GM21619 (cell line): Measurements from ENCODE around the gene PUM1.
"Not testable (repeated sequence)": the region's sequence is repeated elsewhere in the genome, so short reads cannot be mapped to it uniquely, and the experiment has no call there.

Experiments
- ATAC-seq: cut with Tn5 transposase; IDR thresholded peaks from one replicate; pipeline ENCODE4 v1.9.1; 2021; ENCODE audit not compliant: unreplicated experiment

Gene PUM1

DNA sequence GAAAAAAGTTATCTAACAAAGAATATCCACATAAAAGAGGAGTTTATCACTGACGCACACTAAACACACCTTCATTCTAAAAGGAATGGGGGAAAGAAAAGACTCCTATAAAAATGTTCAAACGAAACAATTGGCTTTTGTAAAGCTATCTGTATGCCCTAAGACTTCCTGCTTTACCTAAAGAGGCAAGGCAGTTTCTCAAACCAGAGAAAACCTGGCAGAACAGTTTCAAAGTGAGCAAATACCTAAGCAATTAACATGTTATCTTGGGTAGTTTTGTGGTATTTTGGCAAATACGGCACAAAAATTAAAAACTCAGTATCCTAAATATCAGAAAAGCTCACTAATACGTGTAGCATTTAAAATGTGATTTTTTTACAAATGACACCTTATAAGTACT, 1.9 kb downstream of the PUM1 start:
- ATAC-seq = no peak

GRCh38 chr1:31062867-31063380, 2.6 kb downstream of the PUM1 start:
- no peak for ATAC-seq

GRCh38 chr1:31062162-31062866, 3.2 kb downstream of the PUM1 start:
- ATAC-seq = not testable (repeated sequence)

DNA sequence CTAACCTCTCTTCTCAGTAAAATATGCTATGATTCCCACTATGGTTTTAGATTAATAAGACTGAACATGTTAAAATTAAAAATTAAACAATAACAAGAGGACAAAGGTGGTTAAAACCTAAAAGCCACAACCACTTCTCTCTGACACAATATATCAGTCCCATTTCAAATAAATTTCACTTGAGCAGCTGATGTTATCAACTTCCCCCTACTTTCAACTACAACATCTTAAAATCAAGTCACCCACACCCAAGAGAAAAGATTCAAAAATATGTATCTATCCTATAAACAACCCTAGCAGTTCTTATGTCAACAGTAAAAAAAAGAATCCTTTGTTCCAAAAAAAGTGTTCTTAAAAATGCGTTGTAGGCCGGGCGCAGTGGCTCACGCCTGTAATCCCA, 7.5 kb downstream of the PUM1 start:
- no peak for ATAC-seq

- ATAC-seq = no peak
Measured at GRCh38 chr1:31055953-31056352, 9.6 kb downstream of the PUM1 start.

DNA sequence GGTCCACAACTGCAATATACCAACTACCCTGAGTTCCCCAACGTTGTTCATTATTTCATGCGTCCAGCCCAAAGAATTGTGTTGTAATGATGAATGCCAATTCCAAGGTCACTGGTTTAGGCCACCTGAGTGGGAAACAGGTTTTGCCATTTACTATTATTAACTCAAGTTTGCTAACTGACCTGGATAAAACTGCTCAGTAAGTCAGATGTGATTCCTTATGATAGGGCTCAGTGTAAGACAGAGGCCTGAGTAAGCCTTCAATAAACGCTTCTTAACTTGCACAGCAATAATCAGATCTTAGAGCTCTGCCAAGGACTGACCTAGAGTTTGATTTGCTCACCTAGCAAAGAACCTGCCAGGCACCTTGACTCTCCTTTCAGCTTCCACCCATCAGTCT, 10.0 kb downstream of the PUM1 start:
- ATAC-seq = no peak

DNA sequence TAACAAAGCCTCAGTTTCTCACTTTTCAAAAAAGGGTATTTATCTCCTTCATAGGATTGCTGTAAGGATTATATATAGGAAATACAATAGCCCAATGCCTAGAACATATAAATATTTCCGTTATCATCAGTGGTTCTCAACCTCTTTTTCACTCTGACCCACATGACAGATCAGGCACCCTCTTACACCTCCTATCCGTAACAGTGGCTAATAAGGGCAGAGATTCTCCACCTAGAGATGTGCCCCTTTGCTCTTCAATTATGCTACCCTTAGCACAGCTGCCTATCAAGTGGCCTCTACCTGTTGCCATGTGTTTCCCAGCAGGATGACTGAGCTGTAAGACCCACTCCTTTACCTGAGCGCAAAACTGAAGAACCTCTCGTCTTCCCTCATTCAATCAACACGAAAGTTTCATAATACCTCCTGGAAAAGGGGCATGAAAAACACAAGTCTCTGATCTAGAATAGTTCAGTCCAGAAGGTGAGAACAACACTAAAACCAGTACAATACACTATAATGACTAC, 10.5 kb downstream of the PUM1 start:
- ATAC-seq = no peak

- ATAC-seq = no peak
Measured at GRCh38 chr1:31054349-31054748, 11.2 kb downstream of the PUM1 start.

DNA sequence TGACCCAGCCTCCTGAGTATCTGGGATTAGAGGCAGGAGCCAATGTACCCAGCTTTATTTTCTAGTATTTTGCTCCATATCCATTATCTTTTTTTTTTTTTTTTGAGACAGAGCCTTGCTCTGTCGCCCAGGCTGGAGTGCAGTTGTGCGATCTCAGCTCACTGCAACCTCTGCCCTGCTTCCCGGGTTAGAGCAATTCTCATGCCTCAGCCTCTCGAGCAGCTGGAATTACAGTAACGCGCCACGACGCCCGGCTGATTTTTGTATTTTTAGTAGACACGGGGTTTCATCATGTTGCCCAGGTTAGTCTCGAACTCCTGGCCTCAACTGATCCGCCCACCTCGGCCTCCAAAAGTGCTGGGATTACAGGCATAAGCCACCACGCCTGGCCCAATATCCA, 12.9 kb downstream of the PUM1 start:
- not testable (repeated sequence) for ATAC-seq

DNA sequence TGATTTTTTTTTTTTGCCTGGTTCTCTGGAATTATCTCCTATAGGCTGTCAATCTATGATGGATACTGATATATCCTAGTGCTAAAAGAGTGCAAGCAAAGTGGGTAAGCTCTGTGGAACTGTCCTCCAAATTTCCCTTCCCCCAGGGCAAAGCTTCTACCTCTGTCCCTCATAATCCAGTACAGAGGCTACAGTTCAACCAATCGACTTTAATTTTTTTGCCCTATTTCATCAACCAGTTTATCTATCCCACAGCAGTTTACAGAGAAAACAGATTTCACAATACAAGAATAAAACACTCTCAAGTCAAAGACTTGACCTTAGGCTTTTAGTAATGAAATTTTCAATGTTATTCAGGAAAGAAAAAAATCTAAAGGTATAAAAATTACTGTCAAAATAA, 13.9 kb downstream of the PUM1 start:
- ATAC-seq = no peak

- not testable (repeated sequence) for ATAC-seq
Measured at GRCh38 chr1:31047507-31047906, 18.0 kb downstream of the PUM1 start.

DNA sequence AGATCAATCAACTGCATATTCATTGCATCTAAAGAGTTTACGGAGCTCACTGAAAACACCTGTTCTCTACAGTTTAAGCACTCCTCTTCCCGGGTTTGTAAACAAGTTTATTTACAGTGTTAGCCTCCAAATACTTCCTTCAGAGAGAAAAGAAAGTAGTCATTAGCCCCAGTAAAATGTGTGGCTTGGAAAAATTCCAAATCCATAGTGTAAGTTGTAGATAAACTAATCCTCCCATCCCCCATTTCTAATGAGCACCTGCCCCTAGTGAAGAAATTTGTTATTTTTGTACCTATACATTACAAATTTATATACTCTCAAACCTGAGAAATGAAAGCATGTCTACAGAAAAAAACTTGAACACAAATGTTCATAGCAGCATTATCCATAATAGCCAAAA, 21.9 kb downstream of the PUM1 start:
- ATAC-seq = no peak

DNA sequence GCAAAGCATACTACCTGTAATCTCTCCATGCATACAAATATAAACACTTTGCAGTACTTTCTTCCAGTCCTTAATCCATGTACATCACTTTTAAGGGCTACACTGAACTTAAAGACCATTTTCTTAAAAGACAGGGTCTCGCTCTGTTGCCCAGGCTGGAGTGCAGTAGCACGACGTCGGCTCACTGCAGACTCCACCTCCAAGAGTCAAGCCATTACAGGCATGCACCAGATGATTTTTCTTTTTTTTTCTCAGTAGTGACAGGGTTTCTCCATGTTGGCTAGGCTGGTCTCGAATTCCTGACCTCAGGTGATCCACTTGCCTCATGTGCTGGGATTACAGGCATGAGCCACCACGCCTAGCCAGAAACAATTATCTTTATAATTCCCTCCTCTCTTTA, 22.9 kb downstream of the PUM1 start:
- ATAC-seq = no peak

GRCh38 chr1:31041529-31041928, 24.0 kb downstream of the PUM1 start:
- no peak for ATAC-seq

DNA sequence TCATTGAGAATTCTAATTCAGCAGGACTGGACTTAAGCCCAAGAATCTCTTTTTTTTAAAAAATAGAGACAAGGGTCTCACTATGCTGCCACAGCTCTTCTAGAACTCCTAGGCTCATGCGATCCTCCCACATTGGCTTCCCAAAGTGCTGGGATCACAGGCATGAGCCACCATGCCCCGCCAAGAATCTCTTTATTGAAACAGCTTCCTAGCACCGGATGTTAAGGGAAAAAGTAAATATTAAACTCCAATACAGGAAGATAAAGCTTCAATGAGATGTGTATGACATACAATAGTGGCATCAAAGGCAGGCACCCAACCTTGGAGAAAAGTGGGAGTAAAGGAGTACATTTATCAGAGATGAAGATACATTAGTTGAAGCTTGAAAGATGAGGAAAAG, 25.5 kb downstream of the PUM1 start:
- ATAC-seq = no peak

- ATAC-seq = not testable (repeated sequence)
Measured at GRCh38 chr1:31038935-31039334, 26.6 kb downstream of the PUM1 start.

DNA sequence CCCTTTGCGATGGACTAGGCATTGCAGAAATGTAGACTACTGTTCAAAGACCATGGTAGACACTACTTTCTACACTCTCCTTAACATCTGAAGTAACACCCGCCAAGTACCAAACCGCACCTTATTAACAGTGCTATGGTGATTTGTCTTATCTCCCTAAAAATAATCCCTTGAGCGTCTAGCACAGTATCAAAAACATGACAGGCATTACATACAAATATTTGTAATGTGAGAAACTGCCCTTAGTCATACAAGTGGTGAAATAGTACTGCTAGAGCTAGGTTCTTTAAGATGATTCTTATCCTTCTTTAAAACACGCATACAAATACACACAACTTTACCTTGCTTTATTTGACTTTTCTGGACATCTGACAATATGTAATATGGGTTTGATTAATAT, 27.2 kb downstream of the PUM1 start:
- ATAC-seq = no peak

GRCh38 chr1:31036749-31037500, 28.6 kb downstream of the PUM1 start:
- no peak for ATAC-seq

GRCh38 chr1:31033598-31033997, 31.9 kb downstream of the PUM1 start:
- ATAC-seq = no peak

DNA sequence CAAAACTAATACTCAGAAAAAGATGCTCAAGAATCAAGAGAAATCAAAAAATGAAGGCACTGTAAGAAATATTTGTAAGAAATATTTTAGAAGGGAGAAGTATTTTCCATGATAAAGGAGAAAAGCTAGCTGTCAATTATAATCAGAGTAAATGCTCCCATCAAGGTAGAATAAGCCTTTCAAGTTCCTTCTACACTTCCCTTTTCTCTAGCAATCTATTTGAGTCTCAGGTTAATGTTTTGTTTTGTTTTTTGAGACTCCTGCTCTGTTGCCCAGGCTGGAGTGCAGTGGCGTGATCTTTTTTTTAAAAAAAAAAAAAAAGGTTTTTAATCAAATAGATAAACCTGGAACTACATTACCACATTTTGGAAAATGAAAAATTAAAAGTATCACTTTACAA, 33.3 kb downstream of the PUM1 start:
- no peak for ATAC-seq

DNA sequence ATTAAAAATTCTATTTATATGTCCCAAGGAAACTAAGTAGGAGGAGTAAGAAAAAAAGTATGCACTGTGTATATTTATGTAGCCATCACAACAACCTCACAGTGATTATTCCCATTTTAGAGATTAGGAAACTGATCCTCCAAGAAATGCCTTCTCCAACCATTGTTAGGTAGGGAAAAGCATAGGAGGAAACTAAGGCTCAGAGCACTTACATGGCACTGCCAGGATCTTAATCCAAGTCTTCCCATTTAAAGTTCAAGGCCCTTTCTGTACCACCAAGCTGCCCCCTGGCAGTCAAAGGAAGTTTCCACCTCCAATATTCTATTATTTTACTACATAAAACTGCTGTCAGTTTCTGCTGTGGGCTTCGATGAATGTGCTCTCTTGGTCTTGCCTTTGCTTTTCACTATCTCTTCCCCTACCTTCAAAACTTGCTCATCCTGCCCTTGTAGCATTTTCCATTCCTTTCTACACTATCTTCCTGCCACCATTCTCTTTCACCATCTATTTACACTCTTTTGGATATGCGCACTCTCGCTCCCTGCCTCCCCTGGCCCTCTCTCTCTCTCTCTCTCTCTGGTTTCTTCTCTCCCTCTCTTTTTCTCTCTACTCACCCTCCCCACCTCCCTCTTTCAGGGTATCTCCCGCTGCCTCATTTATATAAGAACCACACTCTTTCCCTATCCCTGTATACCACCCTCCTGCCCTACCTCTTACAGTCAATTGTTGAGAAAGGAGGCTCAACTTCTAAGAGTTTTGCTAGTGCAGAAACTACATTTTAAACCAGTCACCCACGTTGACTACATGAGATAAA, 34.0 kb downstream of the PUM1 start:
- ATAC-seq = no peak
